SW480 (cell line): Measurements from ENCODE around the gene ULBP2.
"Not testable (repeated sequence)": the region's sequence is repeated elsewhere in the genome, so short reads cannot be mapped to it uniquely, and the experiment has no call there.

Experiments
- DNase-seq: peaks from one replicate; pipeline ENCODE4 v3.0.0-alpha.2; 2016; ENCODE audit warnings: low spot score

ULBP2 gene

GRCh38 chr6:149951096-149951495, 9.3 kb downstream of the ULBP2 start:
- no peak for DNase-seq

- DNase-seq: no peak
Observed at GRCh38 chr6:149951626-149952025, 9.8 kb downstream of the ULBP2 start.

- DNase-seq: not testable (repeated sequence)
Observed at GRCh38 chr6:149953390-149953789, 11.6 kb downstream of the ULBP2 start.

GRCh38 chr6:149953934-149954327, 12.1 kb downstream of the ULBP2 start:
- DNase-seq: not testable (repeated sequence)

- DNase-seq: not testable (repeated sequence)
Observed at GRCh38 chr6:149954328-149954983, 12.6 kb downstream of the ULBP2 start.

- not testable (repeated sequence) for DNase-seq
Observed at GRCh38 chr6:149954984-149955653, 13.3 kb downstream of the ULBP2 start.

GRCh38 chr6:149955654-149956317, 14.0 kb downstream of the ULBP2 start:
- DNase-seq: not testable (repeated sequence)

- DNase-seq: not testable (repeated sequence)
Observed at GRCh38 chr6:149958124-149958523, 16.3 kb downstream of the ULBP2 start.

- DNase-seq: not testable (repeated sequence)
Observed at GRCh38 chr6:149959806-149960205, 18.0 kb downstream of the ULBP2 start.

GRCh38 chr6:149960488-149960887, 18.7 kb downstream of the ULBP2 start:
- DNase-seq: no peak

- peak; percentile 35 for DNase-seq
Observed at GRCh38 chr6:149961728-149962425, 20.1 kb downstream of the ULBP2 start.

- DNase-seq: no peak
Observed at GRCh38 chr6:149962461-149963211, 20.8 kb downstream of the ULBP2 start.

- peak; percentile 84 for DNase-seq
Observed at GRCh38 chr6:149963212-149963461, 21.3 kb downstream of the ULBP2 start.

- peak; percentile 83 for DNase-seq
Observed at GRCh38 chr6:149963462-149964307, 21.9 kb downstream of the ULBP2 start, which contains the start of gene ULBP1. Gene ULBP1 (plus strand): TSS chr6:149963943. CDS start chr6:149964050, 107 bp downstream.

- DNase-seq: no peak
Observed at GRCh38 chr6:149964308-149965193, 22.7 kb downstream of the ULBP2 start.

- no peak for DNase-seq
Observed at GRCh38 chr6:149965194-149966020, 23.6 kb downstream of the ULBP2 start.

- not testable (repeated sequence) for DNase-seq
Observed at GRCh38 chr6:149966319-149966718, 24.5 kb downstream of the ULBP2 start.

GRCh38 chr6:149967591-149967990, 25.8 kb downstream of the ULBP2 start:
- no peak for DNase-seq

GRCh38 chr6:149967999-149968398, 26.2 kb downstream of the ULBP2 start:
- not testable (repeated sequence) for DNase-seq
